IPS-18c (cell line): Measurements from ENCODE around the gene PRKAB1.
"Not testable (repeated sequence)": the region's sequence is repeated elsewhere in the genome, so short reads cannot be mapped to it uniquely, and the experiment has no call there.

ENCODE experiments used
- H3K4me3 ChIP-seq: 2 replicates; pipeline ENCODE4 v1.7.0; 2013; ENCODE audit warnings: low read depth, mild to moderate bottlenecking, low read length, moderate library complexity; ENCODE audit not compliant: insufficient read depth
- H3K9me3 ChIP-seq: one replicate; pipeline ENCODE4 v1.6.1; 2013; ENCODE audit warnings: mild to moderate bottlenecking, low read length, moderate library complexity; ENCODE audit not compliant: control insufficient read depth, insufficient read depth

PRKAB1 gene

GRCh38 chr12:119692997-119693396 is 25.1 kb downstream of the PRKAB1 start:
- H3K9me3 ChIP-seq = no peaks in the 10 kb centered on the region
- H3K4me3 ChIP-seq = no peak overlapping the region

GRCh38 chr12:119693511-119693910 is 25.6 kb downstream of the PRKAB1 start:
- no peak overlapping the region for H3K4me3 ChIP-seq
- no peaks in the 10 kb centered on the region for H3K9me3 ChIP-seq

DNA sequence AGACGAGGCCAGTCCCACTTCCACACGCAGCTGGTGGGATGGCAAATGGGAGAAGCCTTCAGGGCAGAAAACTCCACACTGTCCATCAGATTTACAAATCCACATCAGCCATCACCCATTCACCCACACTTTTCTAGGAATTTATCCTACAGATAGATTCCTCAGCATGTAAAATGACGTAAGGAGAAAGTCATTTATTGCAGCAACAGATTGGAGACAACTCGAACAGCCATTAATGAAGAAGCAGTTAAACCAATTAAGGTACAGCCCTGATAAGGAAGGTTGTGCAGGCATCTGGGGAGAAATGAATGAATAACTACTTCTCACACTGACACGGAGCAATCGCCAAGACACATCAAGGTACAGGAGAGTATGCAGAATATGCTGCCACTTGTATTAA is 26.2 kb downstream of the PRKAB1 start:
- Histone ChIP-seq H3K9me3 (no peaks in the 10 kb centered on the region), H3K4me3 (no peak overlapping the region)

DNA sequence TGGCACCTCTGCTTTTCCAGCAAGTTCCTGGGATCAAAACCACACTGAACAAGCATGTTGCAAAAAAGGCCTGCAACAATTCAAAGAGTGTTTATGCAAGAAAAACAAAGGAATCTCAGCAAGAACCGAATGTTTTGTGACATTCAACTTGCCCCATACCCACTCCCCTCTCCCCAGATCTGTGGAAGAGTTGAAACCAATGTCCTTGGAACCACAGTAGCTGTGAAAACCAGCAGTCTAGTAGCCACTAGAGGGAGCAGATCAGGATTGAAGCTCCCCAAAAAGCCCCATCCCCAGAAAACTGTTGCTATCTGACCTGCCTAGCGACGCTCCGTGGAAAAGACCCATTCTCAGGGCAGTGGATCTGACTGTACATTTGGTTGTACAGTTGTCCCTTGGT is 27.1 kb downstream of the PRKAB1 start:
- H3K9me3 ChIP-seq = no peaks in the 10 kb centered on the region
- no peak overlapping the region for H3K4me3 ChIP-seq

- H3K9me3 ChIP-seq = no peaks in the 10 kb centered on the region
- H3K4me3 ChIP-seq = no peak overlapping the region
Measured at GRCh38 chr12:119696943-119697342, 29.0 kb downstream of the PRKAB1 start.

DNA sequence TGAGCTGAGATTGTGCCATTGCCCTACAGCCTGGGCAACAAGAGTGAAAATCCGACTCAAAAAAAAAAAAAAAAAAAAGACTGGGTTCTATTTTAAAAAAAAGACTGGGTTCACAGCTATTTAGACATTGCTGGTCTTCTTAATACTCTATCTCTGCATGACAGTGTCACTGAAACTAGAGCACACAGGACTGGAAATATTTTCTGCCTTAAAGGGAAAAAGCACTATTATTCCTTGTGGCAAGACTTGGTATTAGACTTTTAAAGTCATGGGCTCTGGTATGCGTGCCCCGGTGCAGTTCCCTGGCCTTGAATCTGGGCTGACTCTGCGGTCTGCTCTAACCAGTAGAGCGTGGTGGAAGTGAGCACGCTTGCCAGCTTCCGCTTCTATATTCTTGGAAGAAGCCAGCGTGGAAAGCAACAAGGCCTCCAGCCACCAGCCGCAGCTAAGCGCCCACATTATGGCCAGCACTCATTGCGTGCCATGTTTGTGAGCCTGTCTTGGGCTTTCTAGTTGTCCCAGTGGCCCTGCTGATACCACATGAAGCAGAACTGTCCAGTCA is 31.3 kb downstream of the PRKAB1 start:
- H3K4me3 ChIP-seq = no peak overlapping the region
- H3K9me3 ChIP-seq = no peaks in the 10 kb centered on the region

DNA sequence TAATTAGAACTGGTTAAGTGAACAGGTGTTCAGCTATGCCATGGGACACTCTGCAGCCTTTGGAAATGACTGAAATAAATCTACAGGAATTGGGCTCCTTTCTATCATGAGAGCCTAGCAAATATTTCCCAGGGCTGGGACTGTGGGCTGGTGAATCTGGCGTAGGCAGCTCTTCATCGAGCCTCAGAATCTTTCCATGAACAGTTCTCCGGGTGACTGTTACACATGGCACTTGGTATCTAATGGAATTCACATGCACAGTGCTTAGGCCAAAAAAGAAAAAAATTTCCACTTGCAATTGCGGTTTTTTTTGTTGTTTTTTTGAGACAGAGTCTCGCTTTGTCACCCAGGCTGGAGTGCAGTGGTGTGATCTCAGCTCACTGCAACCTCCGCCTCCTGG is 32.1 kb downstream of the PRKAB1 start:
- no peak overlapping the region for H3K4me3 ChIP-seq
- H3K9me3 ChIP-seq = no peaks in the 10 kb centered on the region

DNA sequence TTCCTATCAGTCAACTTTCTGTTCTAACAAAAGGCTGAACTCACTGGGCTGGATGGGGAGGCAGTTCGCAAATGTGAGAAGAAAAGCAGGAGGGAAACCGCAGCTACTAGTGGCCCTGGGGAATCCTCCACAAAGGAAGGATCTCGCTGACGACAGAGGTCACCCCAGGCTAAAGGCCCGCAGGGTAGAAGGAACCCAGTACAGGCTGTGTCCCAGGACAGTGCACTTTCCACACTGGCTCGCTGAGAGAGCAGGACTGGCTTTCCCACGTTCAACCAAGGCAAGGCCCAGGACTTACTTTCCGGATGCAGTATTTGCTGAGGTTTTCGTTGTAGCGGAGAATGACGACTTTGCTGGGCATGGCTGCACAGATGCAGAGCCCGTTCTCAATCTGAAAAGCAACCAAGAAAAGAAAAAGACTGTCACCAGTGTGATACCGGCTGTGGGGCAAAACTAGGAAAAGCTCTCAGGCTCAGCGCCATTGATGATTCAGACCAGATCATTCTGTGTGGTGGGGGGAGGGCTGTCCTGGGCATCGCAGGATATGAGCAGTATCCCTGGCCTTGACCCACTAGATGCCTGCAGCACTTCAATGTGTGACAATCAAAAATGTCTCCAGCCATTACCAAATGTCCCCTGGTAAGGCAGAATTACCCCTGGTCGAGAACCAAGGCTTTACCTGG is 36.3 kb downstream of the PRKAB1 start:
- H3K9me3 ChIP-seq = no peaks in the 10 kb centered on the region
- H3K4me3 ChIP-seq = no peak overlapping the region

- Histone ChIP-seq H3K9me3 (no peaks in the 10 kb centered on the region), H3K4me3 (no peak overlapping the region)
Measured at GRCh38 chr12:119705182-119705581, 37.2 kb downstream of the PRKAB1 start.

- H3K4me3 ChIP-seq = not testable (repeated sequence)
Measured at GRCh38 chr12:119706427-119706826, 38.5 kb downstream of the PRKAB1 start.

GRCh38 chr12:119710374-119710964 is 42.5 kb downstream of the PRKAB1 start:
- no peaks in the 10 kb centered on the region for H3K9me3 ChIP-seq
- no peak overlapping the region for H3K4me3 ChIP-seq

More at GRCh38 chr12:119706427-119706826, 38.5 kb downstream of the PRKAB1 start:
- H3K9me3 ChIP-seq = not testable (repeated sequence)

- Histone ChIP-seq H3K4me3 (no peak overlapping the region), H3K9me3 (no peaks in the 10 kb centered on the region)
Measured at GRCh38 chr12:119710965-119711551, 43.1 kb downstream of the PRKAB1 start.

DNA sequence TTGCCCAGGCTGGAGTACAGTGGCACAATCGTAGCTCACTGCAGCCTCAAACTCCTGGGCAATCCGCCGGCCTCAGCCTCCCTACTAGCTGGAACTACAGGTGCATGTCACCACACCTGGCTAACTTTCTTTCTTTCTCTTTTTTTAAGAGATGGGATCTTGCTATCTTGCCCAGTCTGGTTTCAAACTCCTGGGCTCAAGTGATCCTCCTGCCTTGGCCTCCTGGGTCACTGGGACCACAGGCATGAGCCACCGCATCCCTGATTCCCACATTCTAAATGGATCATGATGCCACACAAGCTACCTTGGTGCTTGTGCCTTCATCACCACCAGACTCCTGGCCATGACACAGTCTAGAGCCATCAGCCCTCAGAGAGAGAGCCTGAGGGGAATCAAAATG is 43.8 kb downstream of the PRKAB1 start:
- no peak overlapping the region for H3K4me3 ChIP-seq
- no peaks in the 10 kb centered on the region for H3K9me3 ChIP-seq

- Histone ChIP-seq H3K4me3 (no peak overlapping the region), H3K9me3 (no peaks in the 10 kb centered on the region)
Measured at GRCh38 chr12:119712721-119713120, 44.8 kb downstream of the PRKAB1 start.

DNA sequence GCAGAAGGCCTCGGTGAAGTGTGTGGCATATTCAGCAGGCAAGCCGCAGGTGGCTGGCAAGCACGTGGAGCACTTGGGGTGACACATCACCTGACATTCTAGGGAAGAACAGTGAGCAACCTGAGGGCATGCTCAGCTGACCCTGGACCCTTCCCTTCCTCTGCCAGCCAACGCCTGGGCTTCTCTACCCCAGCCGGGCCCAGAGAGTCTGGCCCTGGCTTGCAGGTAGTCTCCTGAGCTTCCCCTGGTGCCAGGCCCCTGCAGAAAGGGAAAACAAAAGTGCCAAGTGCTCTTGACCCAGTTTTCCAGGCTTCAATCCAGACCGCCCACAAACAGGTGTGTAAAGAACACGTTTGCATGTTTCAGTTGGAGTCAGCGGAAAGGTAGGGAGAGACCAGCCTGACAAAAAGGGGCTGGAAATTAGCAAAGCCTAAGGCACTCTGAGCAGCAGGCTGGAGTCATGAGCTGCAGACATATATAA is 45.7 kb downstream of the PRKAB1 start:
- H3K9me3 ChIP-seq = no peaks in the 10 kb centered on the region
- no peak overlapping the region for H3K4me3 ChIP-seq

DNA sequence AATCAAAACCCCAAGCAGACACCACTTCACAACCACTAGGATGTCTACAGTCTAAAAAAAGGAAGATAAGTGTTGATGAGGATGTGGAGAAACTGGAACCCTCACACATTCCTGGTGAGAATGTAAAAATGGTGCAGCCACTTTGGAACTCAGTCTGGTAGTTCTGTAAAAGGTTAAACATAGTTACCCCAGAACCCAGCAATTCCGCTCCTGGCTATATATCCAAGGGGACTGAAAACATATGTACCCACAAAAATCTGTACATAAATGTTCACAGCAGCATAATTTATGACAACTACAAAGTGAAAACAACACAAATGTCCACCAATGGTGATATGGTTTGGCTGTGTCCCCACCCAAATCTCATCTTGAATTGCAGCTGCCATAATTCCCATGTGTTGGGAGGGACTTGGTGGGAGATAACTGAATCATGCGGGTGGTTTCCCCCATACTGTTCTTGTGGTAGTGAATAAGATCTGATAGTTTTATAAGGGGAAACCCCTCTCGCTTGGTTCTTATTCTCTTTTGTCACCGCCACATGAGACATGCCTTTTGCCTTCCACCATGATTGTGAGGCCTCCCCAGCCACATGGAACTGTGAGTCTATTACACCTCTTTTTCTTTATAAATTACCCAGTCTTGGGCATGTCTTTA is 46.8 kb downstream of the PRKAB1 start:
- Histone ChIP-seq H3K4me3 (no peak overlapping the region), H3K9me3 (no peaks in the 10 kb centered on the region)

GRCh38 chr12:119715268-119715620 is 47.3 kb downstream of the PRKAB1 start:
- no peaks in the 10 kb centered on the region for H3K9me3 ChIP-seq
- no peak overlapping the region for H3K4me3 ChIP-seq

GRCh38 chr12:119718141-119718540 is 50.2 kb downstream of the PRKAB1 start:
- Histone ChIP-seq H3K9me3 (no peaks in the 10 kb centered on the region), H3K4me3 (no peak overlapping the region)
